NCI-H2171 (cell line): Measurements from ENCODE around the gene PDZD7.

Source experiments
- DNase-seq: peaks from one replicate; lab custom pipeline; 2025; lab: John Stamatoyannopoulos, UW

Gene PDZD7

GRCh38 chr10:101031128-101031795 lies at the start of gene PDZD7, which contains the start of gene SFXN3:
TSS of gene PDZD7 (minus strand) at chr10:101031129. CDS start at chr10:101030219, 910 bp downstream.
TSS of gene SFXN3 (plus strand) at chr10:101031234. CDS start at chr10:101034695, 3,461 bp downstream.
- DNase-seq: peak; percentile 74

GRCh38 chr10:101079874-101080273 lies 48.9 kb upstream of the PDZD7 start:
- DNase-seq: no peak

- no peak for DNase-seq
These were observed 45.7 kb upstream of the PDZD7 start for GRCh38 chr10:101076630-101077029.

GRCh38 chr10:101075775-101076174 lies 44.8 kb upstream of the PDZD7 start:
- DNase-seq: no peak

- DNase-seq: no peak
These were observed 42.7 kb upstream of the PDZD7 start for GRCh38 chr10:101073631-101074030.

- DNase-seq: no peak
These were observed 42.0 kb upstream of the PDZD7 start for GRCh38 chr10:101072923-101073322.

- DNase-seq: no peak
These were observed 41.0 kb upstream of the PDZD7 start for GRCh38 chr10:101071885-101072433.

GRCh38 chr10:101071267-101071884 lies 40.4 kb upstream of the PDZD7 start:
- DNase-seq: no peak

- no peak for DNase-seq
These were observed 39.2 kb upstream of the PDZD7 start for GRCh38 chr10:101070098-101070497.

GRCh38 chr10:101069441-101069840 lies 38.5 kb upstream of the PDZD7 start:
- DNase-seq: no peak

- peak; percentile 56 for DNase-seq
These were observed 36.6 kb upstream of the PDZD7 start for GRCh38 chr10:101067356-101068083.

GRCh38 chr10:101066896-101067355 lies 36.0 kb upstream of the PDZD7 start:
- no peak for DNase-seq

- peak; percentile 29 for DNase-seq
These were observed 35.4 kb upstream of the PDZD7 start for GRCh38 chr10:101066146-101066895.

GRCh38 chr10:101065481-101066145 lies 34.7 kb upstream of the PDZD7 start:
- DNase-seq: no peak

- no peak for DNase-seq
These were observed 33.6 kb upstream of the PDZD7 start for GRCh38 chr10:101064415-101065030.

GRCh38 chr10:101063548-101064414 lies 32.9 kb upstream of the PDZD7 start:
- DNase-seq: no peak

GRCh38 chr10:101063050-101063525 lies 32.2 kb upstream of the PDZD7 start:
- no peak for DNase-seq

GRCh38 chr10:101062232-101063049 lies 31.5 kb upstream of the PDZD7 start:
- peak; percentile 32 for DNase-seq
